HepG2 (cell line): ENCODE results near the gene COL4A2.

Experiments
- ATF4 ChIP-seq, 2 experiments: fragments of 450-650 bp in 1 of 2; sonication (generic) in 1 of 2; formaldehyde crosslinking; IDR thresholded peaks; 2 replicates each; pipeline versions ENCODE4 v1.5.0 to v1.8.0; 2020 to 2022; ENCODE audit warnings: mild to moderate bottlenecking in 1 of 2, missing genetic modification reagents in 1 of 2
- CHD4 ChIP-seq: fragments of 200-600 bp; sonication (generic); IDR thresholded peaks from 2 replicates; pipeline ENCODE4 v1.7.0; 2017; ENCODE audit warnings: mild to moderate bottlenecking, low read length, borderline replicate concordance
- CTCF ChIP-seq: sonication (generic); formaldehyde crosslinking; IDR thresholded peaks from 2 replicates; pipeline ENCODE4 v1.5.0; 2020; ENCODE audit warnings: mild to moderate bottlenecking, missing genetic modification reagents, moderate library complexity
- DPF2 ChIP-seq: sonication (generic); formaldehyde crosslinking; IDR thresholded peaks from 2 replicates; pipeline ENCODE4 v1.4.0; 2020; ENCODE audit warnings: mild to moderate bottlenecking, low read depth, missing genetic modification reagents, borderline replicate concordance
- FOXK1 ChIP-seq: sonication (generic); formaldehyde crosslinking; IDR thresholded peaks from 2 replicates; pipeline ENCODE4 v1.4.0; 2020; ENCODE audit warnings: low read depth, missing genetic modification reagents, borderline replicate concordance
- IRF1 ChIP-seq: sonication (generic); formaldehyde crosslinking; IDR thresholded peaks from 2 replicates; pipeline ENCODE4 v1.4.0; 2020; ENCODE audit warnings: low read depth, mild to moderate bottlenecking, missing genetic modification reagents
- KAT8 ChIP-seq: IDR thresholded peaks from 2 replicates; pipeline ENCODE4 v1.6.1; 2016; ENCODE audit warnings: missing genetic modification reagents, missing compliant biosample characterization
- MEF2D ChIP-seq: sonication (generic); formaldehyde crosslinking; IDR thresholded peaks from 2 replicates; pipeline ENCODE4 v1.5.1; 2020; ENCODE audit warnings: mild to moderate bottlenecking, missing genetic modification reagents
- MTF2 ChIP-seq: sonication (generic); formaldehyde crosslinking; IDR thresholded peaks from 2 replicates; pipeline ENCODE4 v1.5.0; 2020; ENCODE audit warnings: missing genetic modification reagents, borderline replicate concordance
- POLR2A ChIP-seq, 2 experiments: IDR thresholded peaks; 2 replicates each; pipeline ENCODE4 v1.6.1; 2011; ENCODE audit warnings: low read depth in 2 of 2, low read length in 2 of 2, mild to moderate bottlenecking in 1 of 2, moderate library complexity in 1 of 2; ENCODE audit not compliant: insufficient read depth in 1 of 2

- TF ChIP-seq KAT8 (CRISPR knock-in tag) = no peak
- no peak for TF ChIP-seq IRF1 (CRISPR knock-in tag)
- no peak for TF ChIP-seq ATF4 (CRISPR knock-in tag; IDR thresholded peaks at IDR 0.05)
- TF ChIP-seq CTCF (CRISPR knock-in tag) = no peak
- no peak for TF ChIP-seq POLR2A (IDR thresholded peaks at IDR 0.05; ENCODE audit: insufficient read depth in 1 of 2, low read depth in 2 of 2, low read length in 2 of 2)
- no peak for TF ChIP-seq MTF2
- no peak for TF ChIP-seq DPF2
- TF ChIP-seq CHD4 = no peak
- TF ChIP-seq FOXK1 = no peak
- no peak for TF ChIP-seq MEF2D (CRISPR knock-in tag)
Observed at GRCh38 chr13:110426735-110427134, 119.7 kb downstream of the COL4A2 start.
